HFFc6 (cell line): ENCODE data around the gene OPCML. TPM values are rescaled to one million over a fixed set of nuclear protein-coding genes. Genes with fewer than 3 reads are reported as not detected.

Source experiments
- DNase-seq: peaks from one replicate; pipeline ENCODE4 v3.0.0-alpha.2; 2018
- H3K27ac Mint-ChIP-seq: 2 replicates; pipeline ENCODE4 v1.8.0; 2020; ENCODE audit warnings: mild to moderate bottlenecking, mixed read lengths
- H3K27me3 Mint-ChIP-seq: 2 replicates; pipeline ENCODE4 v1.8.0; 2021; ENCODE audit warnings: mild to moderate bottlenecking, moderate library complexity, mixed read lengths; ENCODE audit not compliant: insufficient read depth
- H3K36me3 Mint-ChIP-seq: 2 replicates; pipeline ENCODE4 v1.8.0; 2021; ENCODE audit warnings: low read depth, mixed read lengths
- H3K4me1 Mint-ChIP-seq: 2 replicates; pipeline ENCODE4 v1.8.0; 2020; ENCODE audit warnings: low read depth, mixed read lengths
- H3K4me3 Mint-ChIP-seq: 2 replicates; pipeline ENCODE4 v1.8.0; 2020; ENCODE audit warnings: mild to moderate bottlenecking, moderate library complexity, mixed read lengths
- H3K9me3 Mint-ChIP-seq: 2 replicates; pipeline ENCODE4 v1.8.0; 2020; ENCODE audit warnings: mild to moderate bottlenecking, mixed read lengths
- total RNA-seq, 6 experiments: library from RNA; stranded (reverse); fragmentation: NEBNext Ultra II Directional; extraction: Animal tissue kit (Norgen Biotek cat#: 25700); gene quantifications; 2 replicates in 1 of 6; 3 replicates in 5 of 6; pipeline ENCODE4 v1.2.3, GENCODE V29; 2021
- TF ChIP-seq, protein P1 (sequence below): fragments of 200-600 bp; sonication (generic); IDR thresholded peaks from 2 replicates; pipeline ENCODE4 v1.5.0; 2021; ENCODE audit warnings: antibody characterized with exemption, mild to moderate bottlenecking

The OPCML gene
- total RNA-seq, 6 experiments from 2014 or later: 0.11 to 1.7 (median 0.33) TPM

DNA sequence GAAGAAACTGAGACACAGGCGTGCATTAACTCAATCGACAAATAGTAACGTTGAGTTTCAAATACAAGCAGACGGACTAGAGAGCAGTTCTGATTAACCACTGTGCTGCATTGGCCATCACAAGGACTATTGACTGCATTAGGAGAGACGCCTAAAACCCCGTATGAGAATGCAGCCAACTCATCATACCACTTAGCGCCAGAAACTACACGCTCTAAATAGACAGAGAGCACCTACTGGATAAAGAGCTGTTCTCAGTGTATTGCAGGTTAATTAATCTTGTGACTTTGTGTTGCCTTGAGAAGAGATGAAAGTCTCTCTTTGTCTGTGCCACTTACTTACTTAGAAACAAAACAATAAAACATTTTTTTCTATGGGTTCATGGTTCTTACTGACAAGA, 484.0 kb downstream of the OPCML start:
- DNase-seq: no peak
- H3K9me3 Mint-ChIP-seq: no peaks in the 10 kb centered on the region; the same call in 1 of the 2 replicates
- no peak overlapping the region for H3K27ac Mint-ChIP-seq
- no peaks in the 10 kb centered on the region for H3K36me3 Mint-ChIP-seq
- peaks cover 34% of the 10 kb centered on the region; the same call in 1 of the 2 replicates for H3K27me3 Mint-ChIP-seq
- no peak overlapping the region for H3K4me3 Mint-ChIP-seq
- H3K4me1 Mint-ChIP-seq: no peaks in the 10 kb centered on the region; the same call in 1 of the 2 replicates
- TF ChIP-seq, protein P1, sequence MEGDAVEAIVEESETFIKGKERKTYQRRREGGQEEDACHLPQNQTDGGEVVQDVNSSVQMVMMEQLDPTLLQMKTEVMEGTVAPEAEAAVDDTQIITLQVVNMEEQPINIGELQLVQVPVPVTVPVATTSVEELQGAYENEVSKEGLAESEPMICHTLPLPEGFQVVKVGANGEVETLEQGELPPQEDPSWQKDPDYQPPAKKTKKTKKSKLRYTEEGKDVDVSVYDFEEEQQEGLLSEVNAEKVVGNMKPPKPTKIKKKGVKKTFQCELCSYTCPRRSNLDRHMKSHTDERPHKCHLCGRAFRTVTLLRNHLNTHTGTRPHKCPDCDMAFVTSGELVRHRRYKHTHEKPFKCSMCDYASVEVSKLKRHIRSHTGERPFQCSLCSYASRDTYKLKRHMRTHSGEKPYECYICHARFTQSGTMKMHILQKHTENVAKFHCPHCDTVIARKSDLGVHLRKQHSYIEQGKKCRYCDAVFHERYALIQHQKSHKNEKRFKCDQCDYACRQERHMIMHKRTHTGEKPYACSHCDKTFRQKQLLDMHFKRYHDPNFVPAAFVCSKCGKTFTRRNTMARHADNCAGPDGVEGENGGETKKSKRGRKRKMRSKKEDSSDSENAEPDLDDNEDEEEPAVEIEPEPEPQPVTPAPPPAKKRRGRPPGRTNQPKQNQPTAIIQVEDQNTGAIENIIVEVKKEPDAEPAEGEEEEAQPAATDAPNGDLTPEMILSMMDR: no peak

DNA sequence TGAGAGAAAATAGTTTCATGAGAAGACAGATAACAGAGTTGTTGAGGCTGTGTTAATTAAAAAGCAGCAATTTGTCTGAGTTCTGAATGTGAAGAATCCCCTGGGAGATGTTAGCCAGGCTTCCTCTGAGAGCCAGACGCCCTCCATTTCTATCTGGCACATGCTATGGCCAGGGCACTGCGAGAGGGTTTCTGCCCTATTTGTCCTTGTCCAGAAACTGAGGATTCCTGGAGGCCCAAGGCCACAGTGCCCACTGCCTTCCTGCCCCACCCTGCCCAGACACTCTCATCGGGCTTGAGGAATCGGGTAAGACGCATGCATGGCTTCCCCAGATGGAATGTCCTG, 484.6 kb downstream of the OPCML start:
- no peaks in the 10 kb centered on the region; the same call in 1 of the 2 replicates for H3K9me3 Mint-ChIP-seq
- no peaks in the 10 kb centered on the region for H3K36me3 Mint-ChIP-seq
- H3K4me1 Mint-ChIP-seq: no peaks in the 10 kb centered on the region; the same call in 1 of the 2 replicates
- H3K27ac Mint-ChIP-seq: no peak overlapping the region
- peaks cover 34% of the 10 kb centered on the region; the same call in 1 of the 2 replicates for H3K27me3 Mint-ChIP-seq
- DNase-seq: no peak
- no peak overlapping the region for H3K4me3 Mint-ChIP-seq
- TF ChIP-seq, protein P1: no peak

DNA sequence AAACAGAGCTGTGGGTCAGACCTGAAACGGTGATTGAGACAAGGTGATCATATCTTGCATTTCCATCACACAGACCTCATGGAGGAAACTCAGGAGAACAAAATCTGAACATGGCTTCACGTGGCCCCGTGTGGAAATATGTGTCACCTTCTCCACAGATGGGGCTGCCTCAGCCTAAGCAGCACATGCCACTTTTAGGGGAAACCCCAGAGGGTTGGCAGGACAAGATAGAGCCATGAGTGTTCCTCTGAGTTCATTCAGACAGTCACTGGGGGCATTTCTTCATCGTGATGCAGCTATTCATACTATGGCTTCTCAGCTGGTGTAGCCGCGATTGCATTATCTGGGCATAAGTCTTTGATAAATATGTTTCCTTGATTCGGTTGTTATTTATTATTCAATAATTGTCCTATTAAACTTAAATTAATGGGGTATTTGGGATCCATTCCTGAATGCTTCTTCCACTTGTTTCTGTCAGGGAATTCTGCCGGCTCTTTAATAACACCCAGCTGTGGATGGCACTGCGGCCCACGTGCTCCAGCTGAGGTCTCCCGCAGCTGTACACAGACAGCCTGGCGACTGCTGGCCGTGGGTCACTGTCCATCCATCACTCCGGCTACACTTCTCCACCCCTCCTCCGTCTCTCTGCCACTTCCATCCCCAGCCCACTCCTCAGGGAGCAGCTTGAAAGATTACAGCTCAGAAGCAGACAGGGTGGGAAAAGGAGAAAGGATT, 485.1 kb downstream of the OPCML start:
- no peak overlapping the region for H3K4me3 Mint-ChIP-seq
- no peak for DNase-seq
- TF ChIP-seq, protein P1: no peak
- H3K27me3 Mint-ChIP-seq: peaks cover 34% of the 10 kb centered on the region; the same call in 1 of the 2 replicates
- H3K4me1 Mint-ChIP-seq: no peaks in the 10 kb centered on the region; the same call in 1 of the 2 replicates
- H3K36me3 Mint-ChIP-seq: no peaks in the 10 kb centered on the region
- no peak overlapping the region for H3K27ac Mint-ChIP-seq
- no peaks in the 10 kb centered on the region; the same call in 1 of the 2 replicates for H3K9me3 Mint-ChIP-seq

DNA sequence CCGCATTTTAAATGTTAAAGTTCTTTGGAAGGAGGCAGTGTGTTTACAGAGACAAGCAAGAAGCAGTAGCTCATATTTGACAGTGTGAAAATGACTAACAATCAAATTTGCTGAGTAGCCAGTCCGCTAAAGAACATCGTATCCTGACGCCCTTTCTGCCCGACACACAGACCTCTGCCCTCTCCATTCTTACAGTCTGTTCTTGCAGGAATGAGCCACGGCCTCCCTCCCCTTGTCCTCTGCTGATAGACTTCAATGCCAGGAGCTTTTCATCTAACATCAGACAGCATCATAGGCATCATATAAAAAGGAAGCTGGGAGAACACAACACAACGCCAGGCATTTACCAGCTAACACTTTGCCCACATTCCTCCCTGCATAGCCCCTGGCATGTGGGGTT, 486.0 kb downstream of the OPCML start:
- peaks cover 28% of the 10 kb centered on the region; the same call in 1 of the 2 replicates for H3K27me3 Mint-ChIP-seq
- no peaks in the 10 kb centered on the region; the same call in 1 of the 2 replicates for H3K9me3 Mint-ChIP-seq
- H3K27ac Mint-ChIP-seq: no peak overlapping the region
- no peak overlapping the region for H3K4me3 Mint-ChIP-seq
- TF ChIP-seq, protein P1: no peak
- peaks cover 3% of the 10 kb centered on the region; the same call in 1 of the 2 replicates for H3K4me1 Mint-ChIP-seq
- H3K36me3 Mint-ChIP-seq: no peaks in the 10 kb centered on the region
- DNase-seq: no peak

DNA sequence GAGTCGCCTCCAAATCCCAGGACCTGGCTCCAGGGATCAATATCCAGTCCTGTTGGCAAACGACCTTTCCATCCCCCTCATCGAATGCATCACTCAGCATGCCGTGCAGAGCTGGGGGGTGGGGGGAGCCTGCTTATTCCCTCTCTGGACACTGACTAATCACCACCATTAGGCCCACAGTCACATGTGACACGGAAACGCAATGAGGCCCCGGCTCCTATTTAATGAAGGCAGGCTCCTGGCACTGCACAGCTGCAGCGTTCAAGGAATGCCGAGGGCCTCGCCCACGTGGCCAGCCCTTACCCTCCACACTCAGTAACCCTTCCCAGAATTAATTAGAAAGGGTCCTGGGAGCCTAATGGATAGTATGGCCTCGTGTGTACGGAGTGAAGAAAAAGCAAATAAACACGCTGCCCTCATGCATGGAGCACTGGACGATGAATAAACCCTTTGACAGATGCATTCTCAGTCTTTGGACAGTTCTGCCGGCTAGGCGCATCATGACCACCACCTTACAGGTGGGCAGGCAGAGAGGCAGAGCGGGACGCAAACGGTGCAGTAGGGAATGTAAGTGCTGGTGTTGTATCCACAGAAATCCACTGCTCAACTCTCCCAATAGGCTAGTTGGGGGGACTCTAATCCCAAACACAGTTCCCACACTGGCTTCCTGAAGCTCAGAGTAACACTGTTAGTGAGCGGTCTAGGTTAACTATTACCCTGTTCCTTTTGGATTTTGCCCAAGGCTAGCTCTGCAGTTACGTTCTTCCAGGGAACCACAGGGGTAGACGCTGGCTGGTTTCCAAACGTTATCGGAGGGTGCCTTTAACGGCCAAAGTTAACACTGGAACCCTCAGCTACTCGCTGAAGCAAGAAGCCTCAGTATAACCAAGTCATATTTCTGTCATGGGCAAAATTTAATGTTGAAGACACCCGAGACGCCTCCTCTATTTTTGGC, 490.1 kb downstream of the OPCML start:
- Mint-ChIP-seq H3K4me1 (peaks cover 28% of the 10 kb centered on the region), H3K36me3 (no peaks in the 10 kb centered on the region), H3K4me3 (no peak overlapping the region), H3K27me3 (peaks cover 23% of the 10 kb centered on the region; the same call in 1 of the 2 replicates), H3K27ac (no peak overlapping the region), H3K9me3 (no peaks in the 10 kb centered on the region; the same call in 1 of the 2 replicates)
- TF ChIP-seq, protein P1: no peak
- DNase-seq: no peak
